ENCODE results near the gene ODAD3. TPM values are rescaled to one million over a fixed set of nuclear protein-coding genes. Genes with fewer than 3 reads are reported as not detected.

The ODAD3 gene
- total RNA-seq, 1 donor from 2014 or later: 2.2 TPM

DNA sequence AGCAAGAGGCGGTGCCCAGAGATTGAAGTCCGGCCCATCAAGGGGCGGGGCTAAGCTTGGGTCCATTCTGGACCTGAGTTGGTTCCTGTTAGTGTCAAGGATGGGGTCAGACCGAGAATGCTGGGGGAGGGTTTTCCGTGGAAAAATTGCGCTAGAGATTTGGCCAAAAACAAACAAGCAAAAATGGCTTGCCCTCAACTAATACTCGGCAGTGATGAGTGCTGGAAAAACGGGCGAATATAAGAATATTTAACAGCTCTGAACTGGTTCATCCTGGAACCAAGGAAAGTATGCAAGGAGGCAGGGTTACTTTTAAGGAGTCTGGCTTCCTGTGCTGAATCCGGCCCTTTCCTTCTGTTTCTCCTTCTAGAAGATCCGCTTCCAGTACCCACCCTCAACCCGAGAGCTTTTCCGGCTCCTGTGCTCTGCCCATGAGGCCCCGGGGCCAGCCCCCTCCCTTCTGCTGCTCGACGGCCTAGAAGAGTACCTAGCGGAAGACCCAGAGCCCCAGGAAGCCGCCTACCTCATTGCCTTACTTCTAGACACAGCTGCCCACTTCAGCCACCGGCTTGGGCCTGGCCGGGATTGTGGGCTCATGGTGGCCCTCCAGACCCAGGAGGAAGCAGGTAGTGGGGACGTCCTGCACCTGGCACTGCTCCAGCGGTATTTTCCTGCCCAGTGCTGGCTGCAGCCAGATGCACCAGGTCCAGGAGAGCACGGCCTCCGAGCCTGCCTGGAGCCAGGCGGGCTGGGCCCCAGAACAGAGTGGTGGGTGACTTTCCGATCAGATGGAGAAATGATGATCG, 59.6 kb downstream of the ODAD3 start:
- no peak for DNase-seq (ENCODE audit: extremely low spot score, unreplicated experiment)
- no peaks in the 10 kb centered on the region for H3K27me3 Mint-ChIP-seq
- no peaks in the 10 kb centered on the region for H3K9me3 Mint-ChIP-seq
- H3K4me1 Mint-ChIP-seq (ENCODE audit: unreplicated experiment): peaks cover 21% of the 10 kb centered on the region
- TF ChIP-seq, protein P1, sequence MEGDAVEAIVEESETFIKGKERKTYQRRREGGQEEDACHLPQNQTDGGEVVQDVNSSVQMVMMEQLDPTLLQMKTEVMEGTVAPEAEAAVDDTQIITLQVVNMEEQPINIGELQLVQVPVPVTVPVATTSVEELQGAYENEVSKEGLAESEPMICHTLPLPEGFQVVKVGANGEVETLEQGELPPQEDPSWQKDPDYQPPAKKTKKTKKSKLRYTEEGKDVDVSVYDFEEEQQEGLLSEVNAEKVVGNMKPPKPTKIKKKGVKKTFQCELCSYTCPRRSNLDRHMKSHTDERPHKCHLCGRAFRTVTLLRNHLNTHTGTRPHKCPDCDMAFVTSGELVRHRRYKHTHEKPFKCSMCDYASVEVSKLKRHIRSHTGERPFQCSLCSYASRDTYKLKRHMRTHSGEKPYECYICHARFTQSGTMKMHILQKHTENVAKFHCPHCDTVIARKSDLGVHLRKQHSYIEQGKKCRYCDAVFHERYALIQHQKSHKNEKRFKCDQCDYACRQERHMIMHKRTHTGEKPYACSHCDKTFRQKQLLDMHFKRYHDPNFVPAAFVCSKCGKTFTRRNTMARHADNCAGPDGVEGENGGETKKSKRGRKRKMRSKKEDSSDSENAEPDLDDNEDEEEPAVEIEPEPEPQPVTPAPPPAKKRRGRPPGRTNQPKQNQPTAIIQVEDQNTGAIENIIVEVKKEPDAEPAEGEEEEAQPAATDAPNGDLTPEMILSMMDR (conservative IDR thresholded peaks at IDR 0.05): no peak
- H3K27ac Mint-ChIP-seq: peak overlapping the region; percentile 60
- no peak overlapping the region for H3K4me3 Mint-ChIP-seq
- H3K36me3 Mint-ChIP-seq: peaks cover 3% of the 10 kb centered on the region

DNA sequence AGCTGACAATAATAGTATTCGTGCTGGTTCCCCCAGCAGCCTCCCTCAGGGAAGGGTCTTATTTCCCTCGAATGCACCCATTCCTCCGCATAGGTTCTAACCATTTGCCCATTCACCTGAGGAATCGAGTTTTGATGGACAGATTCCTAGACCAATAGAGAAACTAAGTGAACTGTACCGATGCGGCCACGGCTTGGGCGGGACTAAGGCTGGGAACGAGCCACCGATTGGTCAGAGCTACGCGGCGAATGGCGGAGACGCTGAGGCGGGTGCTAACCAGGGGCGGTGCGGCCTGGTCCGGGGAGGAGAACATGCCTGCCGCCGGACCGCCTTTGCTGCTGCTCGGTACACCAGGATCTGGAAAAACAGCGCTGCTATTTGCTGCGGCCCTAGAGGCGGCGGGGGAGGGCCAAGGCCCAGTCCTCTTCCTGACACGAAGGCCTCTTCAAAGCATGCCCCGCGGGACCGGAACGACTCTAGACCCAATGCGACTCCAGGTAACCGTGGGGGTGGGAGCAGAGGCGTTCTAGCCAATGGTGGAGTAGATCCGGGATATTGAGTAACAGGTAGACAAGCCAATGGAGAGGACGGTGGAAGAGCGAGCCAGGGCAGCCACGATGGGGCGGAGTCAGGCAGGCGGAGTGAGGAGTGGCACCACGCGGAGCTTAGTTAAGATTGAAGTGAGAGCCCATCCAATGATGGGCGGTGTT, 60.3 kb downstream of the ODAD3 start, which contains the start of gene SWSAP1:
SWSAP1 (plus strand) TSS at position 234 of the 710 bp plus-strand sequence; CDS start at position 249, 15 bp downstream.
- H3K4me1 Mint-ChIP-seq (ENCODE audit: unreplicated experiment): peaks cover 16% of the 10 kb centered on the region
- H3K36me3 Mint-ChIP-seq: peaks cover 3% of the 10 kb centered on the region
- TF ChIP-seq, protein P1 (conservative IDR thresholded peaks at IDR 0.05): no peak
- no peak within 1 kb of the TSS for H3K27ac Mint-ChIP-seq
- H3K4me3 Mint-ChIP-seq: no peak within 1 kb of the TSS
- peak; percentile 95 for DNase-seq (ENCODE audit: extremely low spot score, unreplicated experiment)
- no peaks in the 10 kb centered on the region for H3K9me3 Mint-ChIP-seq
- no peaks in the 10 kb centered on the region for H3K27me3 Mint-ChIP-seq

DNA sequence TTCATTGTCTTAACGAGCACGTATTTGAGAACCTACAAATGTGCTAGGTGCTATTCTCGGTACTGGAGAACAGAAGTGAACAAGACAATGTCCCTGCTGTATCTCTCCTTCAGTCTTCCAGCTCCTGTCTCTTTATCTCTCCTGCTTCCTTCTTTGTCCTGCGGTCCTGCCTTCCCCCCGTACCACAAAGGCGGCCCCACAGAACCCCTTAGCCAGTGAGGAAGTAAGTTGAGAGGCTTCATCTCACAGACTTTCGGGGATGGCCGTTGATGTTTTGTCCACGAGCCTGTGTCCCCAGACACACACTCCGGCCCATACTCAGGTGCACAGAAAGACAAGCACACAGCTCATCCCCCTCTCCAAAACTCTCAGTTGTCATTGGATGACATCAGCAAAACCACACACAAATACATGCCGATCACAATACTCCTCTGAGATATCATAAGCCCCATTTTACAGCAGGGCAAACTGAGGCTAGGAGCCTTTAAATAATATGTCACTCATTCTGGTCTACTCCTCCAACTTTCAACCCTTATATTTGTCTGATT, 61.0 kb downstream of the ODAD3 start:
- TF ChIP-seq, protein P1 (conservative IDR thresholded peaks at IDR 0.05): no peak
- no peak for DNase-seq (ENCODE audit: extremely low spot score, unreplicated experiment)
- Mint-ChIP-seq H3K4me1 (ENCODE audit: unreplicated experiment) (peaks cover 16% of the 10 kb centered on the region), H3K4me3 (no peak overlapping the region), H3K36me3 (peaks cover 3% of the 10 kb centered on the region), H3K27ac (no peak overlapping the region), H3K9me3 (no peaks in the 10 kb centered on the region), H3K27me3 (no peaks in the 10 kb centered on the region)

DNA sequence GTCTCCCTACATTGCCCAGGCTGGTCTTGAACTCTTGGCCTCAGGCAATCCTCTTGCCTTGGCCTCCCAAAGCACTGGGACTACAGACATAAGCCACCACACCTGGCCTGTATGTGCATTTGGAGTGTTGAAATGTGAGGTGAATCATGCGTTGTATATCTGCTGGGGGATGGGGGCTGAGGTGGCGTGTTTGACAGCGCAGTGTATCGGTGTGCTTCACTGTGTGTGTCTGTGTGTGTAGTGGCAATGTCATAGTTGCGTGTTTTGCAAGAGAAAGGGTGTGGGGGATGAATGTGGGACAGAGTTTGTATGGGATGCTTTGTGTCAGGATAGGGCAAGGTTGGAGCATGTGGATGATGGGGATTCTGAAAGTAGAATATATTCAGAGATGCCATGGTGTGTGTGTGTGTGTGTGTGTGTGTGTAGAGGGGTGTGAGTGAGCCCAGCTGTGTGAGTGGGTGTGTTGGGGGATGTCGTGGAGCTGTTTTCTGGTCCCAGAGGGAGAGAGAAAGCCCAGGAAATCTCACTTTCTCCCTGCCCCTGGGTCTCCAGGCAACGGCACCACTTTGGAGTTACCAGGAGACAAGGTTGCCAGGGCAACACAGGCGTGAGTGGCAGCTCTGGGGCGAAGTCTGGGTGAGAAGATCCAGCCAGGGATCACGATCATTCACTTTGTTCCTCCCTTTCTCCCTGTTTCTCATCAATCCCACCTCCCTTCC, 61.6 kb downstream of the ODAD3 start:
- Mint-ChIP-seq H3K36me3 (peaks cover 3% of the 10 kb centered on the region), H3K9me3 (no peaks in the 10 kb centered on the region), H3K27me3 (no peaks in the 10 kb centered on the region), H3K27ac (no peak overlapping the region), H3K4me3 (no peak overlapping the region), H3K4me1 (ENCODE audit: unreplicated experiment) (peaks cover 16% of the 10 kb centered on the region)
- TF ChIP-seq, protein P1 (conservative IDR thresholded peaks at IDR 0.05): no peak
- no peak for DNase-seq (ENCODE audit: extremely low spot score, unreplicated experiment)

DNA sequence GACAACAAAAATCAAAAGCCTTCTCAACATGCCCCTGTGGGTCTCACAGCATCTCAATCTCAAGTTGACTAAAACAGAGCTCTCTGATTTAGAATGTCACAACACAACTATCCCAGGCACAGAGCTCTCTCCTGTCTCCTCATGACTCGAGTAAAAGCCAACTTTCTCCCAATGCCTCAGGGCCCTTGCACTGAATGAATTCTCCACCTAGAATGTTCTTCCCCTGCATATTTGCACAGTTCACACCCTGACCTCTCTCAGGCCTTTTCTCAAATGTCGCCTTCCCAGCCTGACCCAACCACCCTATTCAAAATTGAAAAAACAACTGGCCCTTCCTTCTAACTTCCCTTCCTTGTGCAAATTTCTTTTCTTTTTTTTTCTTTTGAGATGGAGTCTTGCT, 64.2 kb downstream of the ODAD3 start:
- H3K4me3 Mint-ChIP-seq: no peak overlapping the region
- TF ChIP-seq, protein P1 (conservative IDR thresholded peaks at IDR 0.05): no peak
- no peaks in the 10 kb centered on the region for H3K9me3 Mint-ChIP-seq
- no peak for DNase-seq (ENCODE audit: extremely low spot score, unreplicated experiment)
- H3K27ac Mint-ChIP-seq: no peak overlapping the region
- H3K36me3 Mint-ChIP-seq: no peaks in the 10 kb centered on the region
- H3K4me1 Mint-ChIP-seq (ENCODE audit: unreplicated experiment): peaks cover 8% of the 10 kb centered on the region
- no peaks in the 10 kb centered on the region for H3K27me3 Mint-ChIP-seq

Measured in type B pancreatic cell (in vitro differentiated cells).